ENCODE measurements around the gene RPL23. TPM values are rescaled to one million over a fixed set of nuclear protein-coding genes. Genes with fewer than 3 reads are reported as not detected.

RPL23 gene
- 1,000 to 10,000 TPM in 4 of 6 donors, 100 to 1,000 TPM in 2; 542 to 1,288 (median 1,062) TPM for total RNA-seq

- H3K4me1 ChIP-seq = peaks cover 23 to 31% (median 29%) of the 10 kb centered on the region in 4 donors
- no peaks in the 10 kb centered on the region for H3K9me3 ChIP-seq
- TF ChIP-seq, protein P1, sequence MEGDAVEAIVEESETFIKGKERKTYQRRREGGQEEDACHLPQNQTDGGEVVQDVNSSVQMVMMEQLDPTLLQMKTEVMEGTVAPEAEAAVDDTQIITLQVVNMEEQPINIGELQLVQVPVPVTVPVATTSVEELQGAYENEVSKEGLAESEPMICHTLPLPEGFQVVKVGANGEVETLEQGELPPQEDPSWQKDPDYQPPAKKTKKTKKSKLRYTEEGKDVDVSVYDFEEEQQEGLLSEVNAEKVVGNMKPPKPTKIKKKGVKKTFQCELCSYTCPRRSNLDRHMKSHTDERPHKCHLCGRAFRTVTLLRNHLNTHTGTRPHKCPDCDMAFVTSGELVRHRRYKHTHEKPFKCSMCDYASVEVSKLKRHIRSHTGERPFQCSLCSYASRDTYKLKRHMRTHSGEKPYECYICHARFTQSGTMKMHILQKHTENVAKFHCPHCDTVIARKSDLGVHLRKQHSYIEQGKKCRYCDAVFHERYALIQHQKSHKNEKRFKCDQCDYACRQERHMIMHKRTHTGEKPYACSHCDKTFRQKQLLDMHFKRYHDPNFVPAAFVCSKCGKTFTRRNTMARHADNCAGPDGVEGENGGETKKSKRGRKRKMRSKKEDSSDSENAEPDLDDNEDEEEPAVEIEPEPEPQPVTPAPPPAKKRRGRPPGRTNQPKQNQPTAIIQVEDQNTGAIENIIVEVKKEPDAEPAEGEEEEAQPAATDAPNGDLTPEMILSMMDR (IDR thresholded peaks at IDR 0.05) = no peak
- peak in 2 of 4 donors; percentile 83 to 94 for TF ChIP-seq POLR2A (IDR thresholded peaks at IDR 0.05)
- peak in 2 of 4 donors; percentile 5 to 42 for TF ChIP-seq EP300 (IDR thresholded peaks at IDR 0.05)
- peak; percentile 94 to 95 for TF ChIP-seq POLR2AphosphoS5 (IDR thresholded peaks at IDR 0.05)
- DNase-seq = peak; percentile 88 to 94
- peak within 1 kb of the TSS; percentile 44 to 72 (median 67) for H3K4me3 ChIP-seq
- peaks cover 23 to 44% (median 38%) of the 10 kb centered on the region in 4 donors for H3K36me3 ChIP-seq
- peak; percentile 95 to 98 for ATAC-seq (ENCODE audit: low FRiP score in 2 of 2)
- 0 to 1% methylated on average over 39 to 48 of the region's 48 CpGs for WGBS, 2 donors
- H3K27ac ChIP-seq = peak within 1 kb of the TSS; percentile 92 to 95 (median 94)
- H3K27me3 ChIP-seq = no peaks in the 10 kb centered on the region
Measured at GRCh38 chr17:38853292-38854219, at the start of gene RPL23. RPL23 (minus strand) TSS chr17:38853721; CDS start chr17:38853710, 11 bp downstream.

DNA sequence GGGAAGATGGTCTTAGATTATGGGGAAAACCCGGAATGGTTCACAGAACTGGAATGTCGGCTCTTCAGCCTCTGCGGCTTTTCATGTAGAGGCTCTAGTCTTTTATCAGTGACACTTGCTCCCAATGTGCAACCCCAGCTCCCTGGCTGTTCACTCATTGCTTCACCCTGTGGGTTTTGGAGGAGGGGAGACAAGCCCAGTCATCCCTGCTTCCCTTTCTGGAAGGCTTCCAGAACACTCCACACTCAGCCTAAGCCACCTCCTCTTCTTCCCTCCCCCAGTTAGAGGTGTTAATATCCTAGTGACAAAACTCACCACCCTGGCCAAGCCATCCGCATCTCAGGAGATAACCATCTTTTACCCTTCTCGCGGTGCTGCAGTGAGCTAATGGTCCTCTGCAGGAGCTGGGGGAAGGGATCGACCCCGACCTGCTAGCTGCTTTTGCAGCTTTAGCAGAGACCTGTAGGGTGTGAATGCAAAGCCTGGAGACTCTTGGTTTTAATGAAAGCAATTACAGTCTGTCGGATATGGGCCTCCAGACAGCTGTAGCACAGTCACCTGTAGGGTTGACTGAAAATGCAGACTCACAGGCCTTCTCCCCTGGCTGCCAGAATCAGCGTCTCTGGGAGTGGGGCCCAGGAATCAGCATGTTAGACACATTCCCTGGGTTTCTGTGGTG is 47.6 kb upstream of the RPL23 start:
- peak in 1 of 2 donors; percentile 80 for DNase-seq

DNA sequence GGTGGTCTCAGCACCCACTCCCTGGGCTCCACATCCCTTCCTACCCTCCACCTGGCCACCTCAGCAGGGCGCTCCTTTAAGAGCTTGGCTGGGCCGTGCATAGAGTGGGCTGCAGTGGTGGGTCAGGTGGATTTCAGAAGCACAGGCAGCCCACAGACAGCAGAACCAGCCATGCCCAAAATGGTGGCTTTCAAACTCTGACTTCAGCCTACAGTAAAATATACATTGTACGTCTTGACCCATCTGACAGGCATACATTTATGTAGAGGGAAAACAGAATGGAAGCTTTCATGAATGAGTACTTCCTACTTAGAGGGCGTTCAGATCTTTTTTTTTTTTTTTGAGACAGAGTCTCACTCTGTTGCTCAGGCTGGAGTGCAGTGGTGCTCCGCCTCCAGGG is 45.9 kb upstream of the RPL23 start:
- Histone ChIP-seq H3K36me3 (peaks cover 0 to 73% (median 32%) of the 10 kb centered on the region in 4 donors), H3K4me1 (peaks cover 75 to 81% (median 77%) of the 10 kb centered on the region in 4 donors), H3K9me3 (no peaks in the 10 kb centered on the region), H3K27ac (peak overlapping the region; percentile 73 to 87 (median 80)), H3K4me3 (peak overlapping the region in 1 of 4 donors; percentile 12), H3K27me3 (no peaks in the 10 kb centered on the region)
- DNase-seq (no peak), ATAC-seq (ENCODE audit: low FRiP score in 2 of 2) (no peak)
- 60 to 69% methylated on average over 3 to 5 of the region's 5 CpGs for WGBS, 2 donors
- no peak for TF ChIP-seq EP300 (IDR thresholded peaks at IDR 0.05)

More for the DNA sequence above, 47.6 kb upstream of the RPL23 start:
- Histone ChIP-seq H3K9me3 (no peaks in the 10 kb centered on the region), H3K36me3 (peaks cover 0 to 73% (median 32%) of the 10 kb centered on the region in 4 donors), H3K27me3 (no peaks in the 10 kb centered on the region), H3K4me3 (no peak overlapping the region), H3K27ac (peak overlapping the region; percentile 60 to 87 (median 78)), H3K4me1 (peaks cover 74 to 77% (median 75%) of the 10 kb centered on the region in 4 donors)
- TF ChIP-seq EP300 (IDR thresholded peaks at IDR 0.05) = peak in 1 of 4 donors; percentile 7
- TF ChIP-seq, protein P1 (IDR thresholded peaks at IDR 0.05) = no peak
- ATAC-seq (ENCODE audit: low FRiP score in 2 of 2) = peak; percentile 65 to 79
- WGBS, 2 donors = 16 to 29% methylated on average over 7 to 10 of the region's 10 CpGs

DNA sequence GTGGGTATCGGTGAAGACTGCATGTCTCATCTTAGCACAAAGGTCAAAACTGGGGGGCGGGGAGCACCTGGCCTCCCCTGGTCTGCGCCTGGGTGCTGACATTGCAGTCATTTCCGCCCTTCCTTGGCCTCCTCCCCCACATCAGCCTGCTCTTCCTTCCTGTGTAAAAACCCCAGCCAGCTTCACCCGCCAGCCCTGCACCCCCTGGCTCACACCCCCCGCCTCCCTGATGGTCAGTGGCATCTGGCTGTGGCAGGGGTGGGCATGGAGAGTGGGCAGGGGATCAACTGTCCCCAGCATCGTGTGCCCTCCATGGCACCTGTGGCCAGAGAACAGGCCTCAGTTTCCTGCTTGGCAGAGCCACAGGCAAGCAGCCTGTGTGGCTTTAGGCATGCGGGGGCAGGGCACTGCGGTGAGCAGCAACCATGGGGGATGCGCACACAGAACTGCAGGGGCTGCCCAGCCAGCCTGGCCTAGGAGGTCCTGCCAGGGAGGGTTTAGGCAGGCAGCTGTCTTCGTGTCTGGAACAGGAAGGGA is 45.4 kb upstream of the RPL23 start:
- no peaks in the 10 kb centered on the region for H3K27me3 ChIP-seq
- peak overlapping the region in 1 of 4 donors; percentile 12 for H3K4me3 ChIP-seq
- H3K27ac ChIP-seq = peak overlapping the region; percentile 73 to 87 (median 80)
- TF ChIP-seq POLR2A (IDR thresholded peaks at IDR 0.05) (no peak), POLR2AphosphoS5 (IDR thresholded peaks at IDR 0.05) (peak; percentile 29 to 63), EP300 (IDR thresholded peaks at IDR 0.05) (no peak)
- TF ChIP-seq, protein P1 (IDR thresholded peaks at IDR 0.05) = no peak
- 21 to 54% methylated on average over 7 to 11 of the region's 11 CpGs for WGBS, 2 donors
- DNase-seq = peak in 1 of 2 donors; percentile 76
- ATAC-seq (ENCODE audit: low FRiP score in 2 of 2) = peak in 1 of 2 donors; percentile 13
- H3K4me1 ChIP-seq = peaks cover 79 to 84% (median 82%) of the 10 kb centered on the region in 4 donors
- peaks cover 0 to 67% (median 29%) of the 10 kb centered on the region in 4 donors for H3K36me3 ChIP-seq
- no peaks in the 10 kb centered on the region for H3K9me3 ChIP-seq
